ENCODE data around the gene SEC14L3.

- TF ChIP-seq CTCF (IDR thresholded peaks at IDR 0.05) (no peak), POLR2A (IDR thresholded peaks at IDR 0.05) (no peak)
Observed at GRCh38 chr22:30511911-30512310, 40.1 kb upstream of the SEC14L3 start.
